Panc1 (cell line): Measurements from ENCODE around the gene RTP1. TPM values are rescaled to one million over a fixed set of nuclear protein-coding genes. Genes with fewer than 3 reads are reported as not detected.
A peak's percentile ranks its signal among the peaks of the same experiment; 100 is the strongest.

Experiments used
- ATAC-seq: fragments of 200-7000 bp; cut with Tn5 transposase; 2 replicates; pipeline ENCODE4 v1.9.1; 2020; ENCODE audit warnings: mild to moderate bottlenecking, moderate library complexity
- BruUV-seq: library from RNA; stranded (reverse); fragments of 400-500 nt; replicated peaks from 2 replicates; lab custom pipeline; 2021; lab: Mats Ljungman, UMichigan
- CTCF ChIA-PET: fragments of 300-600 bp; sonication (Branson Sonifier 250); formaldehyde crosslinking; loops from one replicate; lab custom pipeline; 2022; ENCODE audit warnings: antibody characterized with exemption; lab: Charles Lee
- POLR2A ChIA-PET: fragments of 300-600 bp; sonication (Branson Sonifier 250); formaldehyde crosslinking; loops from one replicate; lab custom pipeline; 2022; ENCODE audit warnings: antibody characterized with exemption; lab: Charles Lee
- DNase-seq: peaks from one replicate; pipeline ENCODE4 v3.0.0-alpha.2; 2010; ENCODE audit warnings: low read depth, low spot score
- H3K27ac ChIP-seq: 2 replicates; pipeline ENCODE4 v1.5.1; 2011; ENCODE audit warnings: mild to moderate bottlenecking, low read length, inconsistent platforms
- H3K27me3 ChIP-seq: fragments of 200-500 bp; sonication (Bioruptor generic); 2 replicates; pipeline ENCODE4 v1.6.0; 2014; ENCODE audit warnings: low read length, inconsistent platforms; ENCODE audit not compliant: control insufficient read depth, insufficient read depth
- H3K36me3 ChIP-seq: fragments of 200-500 bp; sonication (Bioruptor generic); 2 replicates; pipeline ENCODE4 v1.5.1; 2014; ENCODE audit warnings: inconsistent platforms, mild to moderate bottlenecking, low read length, moderate library complexity; ENCODE audit not compliant: control insufficient read depth, insufficient read depth
- H3K4me1 ChIP-seq: 2 replicates; pipeline ENCODE4 v1.5.1; 2011; ENCODE audit warnings: inconsistent platforms, mild to moderate bottlenecking, low read length, moderate library complexity; ENCODE audit not compliant: control insufficient read depth, insufficient read depth
- H3K4me3 ChIP-seq, 2 experiments: 2 replicates each; pipeline ENCODE4 v1.5.1; 2011 to 2012; ENCODE audit warnings: low read depth in 2 of 2, low read length in 2 of 2, mild to moderate bottlenecking in 2 of 2, inconsistent platforms in 1 of 2, moderate library complexity in 1 of 2
- H3K9me3 ChIP-seq: fragments of 200-500 bp; sonication (Bioruptor generic); 2 replicates; pipeline ENCODE4 v1.5.1; 2014; ENCODE audit warnings: low read depth, mild to moderate bottlenecking, inconsistent platforms, low read length, moderate library complexity; ENCODE audit not compliant: control insufficient read depth, insufficient read depth
- POLR2AphosphoS5 ChIP-seq: IDR thresholded peaks from 2 replicates; pipeline ENCODE4 v1.6.1; 2012; ENCODE audit warnings: mild to moderate bottlenecking, low read depth, low read length, moderate library complexity
- REST ChIP-seq, 2 experiments: IDR thresholded peaks; 2 replicates each; pipeline ENCODE4 v1.6.1; 2011 to 2012; ENCODE audit warnings: low read depth in 2 of 2, control low read depth in 1 of 2, low read length in 1 of 2, mild to moderate bottlenecking in 1 of 2, moderate library complexity in 1 of 2; ENCODE audit not compliant: insufficient read depth in 1 of 2
- SIN3A ChIP-seq: IDR thresholded peaks from 2 replicates; pipeline ENCODE4 v1.6.1; 2012; ENCODE audit warnings: low read depth, mild to moderate bottlenecking, low read length, moderate library complexity, borderline replicate concordance; ENCODE audit not compliant: insufficient read depth
- TCF7L2 ChIP-seq: IDR thresholded peaks from 2 replicates; pipeline ENCODE4 v1.6.1; 2011; ENCODE audit warnings: mild to moderate bottlenecking, low read depth, low read length, inconsistent platforms
- in situ Hi-C: cut with HindIII; loops from 2 replicates; pipeline ENCODE4 v1.10.0; 2016; ENCODE audit warnings: low sequenced_read_pairs, low pct_unique_long_range_greater_than_20kb
- intact Hi-C: fragments of 100-400 bp; cut with micrococcal nuclease; formaldehyde crosslinking; loops from one replicate; pipeline ENCODE4 v1.10.0; 2022; ENCODE audit not compliant: unreplicated experiment
- total RNA-seq: library from RNA; stranded (reverse); gene quantifications from one replicate; pipeline ENCODE4 v1.2.1, GENCODE V29; 2021; ENCODE audit not compliant: unreplicated experiment
- TF ChIP-seq, protein P1 (sequence below): fragments of 450-650 bp; IDR thresholded peaks from 2 replicates; pipeline ENCODE4 v1.5.1; 2017; ENCODE audit warnings: mild to moderate bottlenecking

RTP1 gene
- total RNA-seq, 1 experiment from 2014 or later: not detected

DNA sequence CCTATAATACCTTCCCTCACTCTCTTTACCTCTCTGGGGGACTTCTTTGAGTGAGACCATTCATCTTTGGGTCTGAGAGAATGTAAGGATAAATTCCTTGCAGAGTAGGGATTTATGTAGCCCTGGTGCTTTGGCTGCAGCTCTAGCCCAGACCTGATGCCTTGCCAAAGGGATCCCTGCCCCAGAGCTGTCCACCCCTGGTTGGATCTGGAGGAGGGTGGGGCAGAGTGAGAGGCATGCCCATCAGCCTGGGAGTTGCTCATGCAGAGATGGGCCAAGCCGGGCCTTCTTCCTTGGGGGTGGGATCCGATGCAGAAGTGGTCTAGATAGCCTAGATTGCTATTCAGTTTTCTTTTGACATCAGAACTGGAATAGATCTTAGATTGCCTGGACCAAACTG, 31.5 kb downstream of the RTP1 start:
- peaks cover 11% of the 10 kb centered on the region for H3K27me3 ChIP-seq
- H3K4me1 ChIP-seq: no peaks in the 10 kb centered on the region
- no peaks in the 10 kb centered on the region for H3K9me3 ChIP-seq
- POLR2A ChIA-PET: interaction anchor here (0.6 kb wide), 1 partner anchor 484 kb away, joined by 3 read pairs; no protein-coding TSS in a partner anchor
- TF ChIP-seq POLR2AphosphoS5 (no peak), SIN3A (no peak), TCF7L2 (no peak), REST (IDR thresholded peaks at IDR 0.05; ENCODE audit: insufficient read depth in 1 of 2, low read depth in 2 of 2, low read length in 1 of 2) (no peak)
- TF ChIP-seq, protein P1, sequence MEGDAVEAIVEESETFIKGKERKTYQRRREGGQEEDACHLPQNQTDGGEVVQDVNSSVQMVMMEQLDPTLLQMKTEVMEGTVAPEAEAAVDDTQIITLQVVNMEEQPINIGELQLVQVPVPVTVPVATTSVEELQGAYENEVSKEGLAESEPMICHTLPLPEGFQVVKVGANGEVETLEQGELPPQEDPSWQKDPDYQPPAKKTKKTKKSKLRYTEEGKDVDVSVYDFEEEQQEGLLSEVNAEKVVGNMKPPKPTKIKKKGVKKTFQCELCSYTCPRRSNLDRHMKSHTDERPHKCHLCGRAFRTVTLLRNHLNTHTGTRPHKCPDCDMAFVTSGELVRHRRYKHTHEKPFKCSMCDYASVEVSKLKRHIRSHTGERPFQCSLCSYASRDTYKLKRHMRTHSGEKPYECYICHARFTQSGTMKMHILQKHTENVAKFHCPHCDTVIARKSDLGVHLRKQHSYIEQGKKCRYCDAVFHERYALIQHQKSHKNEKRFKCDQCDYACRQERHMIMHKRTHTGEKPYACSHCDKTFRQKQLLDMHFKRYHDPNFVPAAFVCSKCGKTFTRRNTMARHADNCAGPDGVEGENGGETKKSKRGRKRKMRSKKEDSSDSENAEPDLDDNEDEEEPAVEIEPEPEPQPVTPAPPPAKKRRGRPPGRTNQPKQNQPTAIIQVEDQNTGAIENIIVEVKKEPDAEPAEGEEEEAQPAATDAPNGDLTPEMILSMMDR: no peak
- intact Hi-C loops (no loop called here), in situ Hi-C loops (no loop called here)
- no peak overlapping the region for H3K27ac ChIP-seq
- no peak overlapping the region for H3K4me3 ChIP-seq
- no peak for DNase-seq
- BruUV-seq: no TSS peak
- no peaks in the 10 kb centered on the region for H3K36me3 ChIP-seq
- ATAC-seq: 0 out of 2 replicates have a peak, but pooled peaks have one; percentile 35
- CTCF ChIA-PET: no interaction called here

DNA sequence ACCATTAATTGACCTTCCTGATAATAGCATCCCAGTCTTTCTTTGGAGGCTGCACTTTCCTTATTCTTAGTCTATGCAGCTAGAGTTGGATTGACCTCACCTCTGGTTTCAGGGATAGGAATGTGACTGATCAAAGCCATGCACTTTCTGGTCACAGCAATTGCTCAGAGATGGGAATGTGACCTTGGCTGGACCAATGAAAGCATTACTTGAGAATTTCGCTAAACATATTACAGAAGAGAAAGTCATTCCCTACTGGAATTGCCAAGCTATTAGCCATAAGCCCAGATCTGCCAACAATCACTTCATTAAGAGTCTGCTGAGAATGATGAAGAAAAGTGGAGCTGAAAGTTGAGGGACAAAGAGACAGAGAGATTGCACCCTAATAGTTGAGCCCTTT, 32.7 kb downstream of the RTP1 start:
- CTCF ChIA-PET: no interaction called here
- no peak overlapping the region for H3K4me3 ChIP-seq
- no peaks in the 10 kb centered on the region for H3K36me3 ChIP-seq
- H3K27me3 ChIP-seq: peaks cover 11% of the 10 kb centered on the region
- ATAC-seq: no peak
- H3K27ac ChIP-seq: no peak overlapping the region
- intact Hi-C loops: no loop called here
- TF ChIP-seq REST (IDR thresholded peaks at IDR 0.05; ENCODE audit: insufficient read depth in 1 of 2, low read depth in 2 of 2, low read length in 1 of 2) (no peak), POLR2AphosphoS5 (no peak), TCF7L2 (no peak), SIN3A (no peak)
- TF ChIP-seq, protein P1: no peak
- no TSS peak for BruUV-seq
- no peak for DNase-seq
- POLR2A ChIA-PET: no interaction called here
- H3K4me1 ChIP-seq: no peaks in the 10 kb centered on the region
- in situ Hi-C loops: no loop called here
- H3K9me3 ChIP-seq: no peaks in the 10 kb centered on the region
